ENCODE results near the gene TM2D1. TPM values are rescaled to one million over a fixed set of nuclear protein-coding genes. Genes with fewer than 3 reads are reported as not detected.

TM2D1 gene
- total RNA-seq, 1 donor from 2014 or later = 47.8 TPM

DNA sequence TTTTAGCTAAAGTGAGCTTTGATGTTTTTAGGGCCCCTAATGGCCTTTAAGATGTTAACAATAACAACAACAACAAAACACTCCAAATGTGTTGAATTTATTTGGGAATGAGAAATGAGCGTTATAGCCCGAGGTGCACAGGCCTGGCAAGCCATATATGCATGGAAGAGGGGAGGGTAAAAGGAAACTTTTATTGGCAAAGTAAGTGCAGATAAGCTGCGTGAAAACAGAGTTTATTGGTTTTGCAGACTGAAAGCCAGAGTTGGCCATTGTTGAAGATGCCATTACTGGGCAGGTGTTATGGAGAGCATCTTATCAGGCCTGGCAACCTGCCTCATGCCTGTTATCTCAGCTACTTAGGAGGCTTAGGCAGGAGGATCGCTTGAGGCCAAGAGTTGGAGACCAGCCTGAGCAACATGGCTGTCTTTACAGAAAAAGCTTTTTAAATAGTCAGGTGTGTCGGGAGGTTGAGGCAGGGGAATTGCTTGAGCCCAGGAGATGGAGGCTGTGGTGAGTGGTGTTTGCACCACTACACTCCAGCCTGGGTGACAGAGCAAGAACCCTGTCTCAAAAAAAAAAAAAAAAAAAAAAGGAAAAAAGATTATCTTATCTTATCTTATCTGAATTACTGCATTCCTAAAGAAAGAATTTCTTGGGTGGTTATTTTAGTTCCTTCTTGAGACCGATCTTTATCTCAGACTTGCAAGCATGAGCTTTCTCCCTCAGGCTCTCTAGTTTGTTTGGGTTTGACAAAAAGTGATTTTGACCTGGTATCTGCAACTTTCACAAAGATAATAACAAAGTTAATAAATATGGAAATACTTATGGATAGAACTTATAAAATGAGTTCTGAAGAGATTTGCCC is 19.0 kb upstream of the TM2D1 start:
- Histone ChIP-seq H3K36me3 (no peaks in the 10 kb centered on the region), H3K27ac (peak overlapping the region; percentile 95), H3K4me1 (peaks cover 18% of the 10 kb centered on the region), H3K27me3 (ENCODE audit: low read depth) (no peaks in the 10 kb centered on the region), H3K4me3 (peak overlapping the region; percentile 71), H3K9me3 (no peaks in the 10 kb centered on the region)
- DNase-seq (no peak), ATAC-seq (no peak)
- TF ChIP-seq, protein P1, sequence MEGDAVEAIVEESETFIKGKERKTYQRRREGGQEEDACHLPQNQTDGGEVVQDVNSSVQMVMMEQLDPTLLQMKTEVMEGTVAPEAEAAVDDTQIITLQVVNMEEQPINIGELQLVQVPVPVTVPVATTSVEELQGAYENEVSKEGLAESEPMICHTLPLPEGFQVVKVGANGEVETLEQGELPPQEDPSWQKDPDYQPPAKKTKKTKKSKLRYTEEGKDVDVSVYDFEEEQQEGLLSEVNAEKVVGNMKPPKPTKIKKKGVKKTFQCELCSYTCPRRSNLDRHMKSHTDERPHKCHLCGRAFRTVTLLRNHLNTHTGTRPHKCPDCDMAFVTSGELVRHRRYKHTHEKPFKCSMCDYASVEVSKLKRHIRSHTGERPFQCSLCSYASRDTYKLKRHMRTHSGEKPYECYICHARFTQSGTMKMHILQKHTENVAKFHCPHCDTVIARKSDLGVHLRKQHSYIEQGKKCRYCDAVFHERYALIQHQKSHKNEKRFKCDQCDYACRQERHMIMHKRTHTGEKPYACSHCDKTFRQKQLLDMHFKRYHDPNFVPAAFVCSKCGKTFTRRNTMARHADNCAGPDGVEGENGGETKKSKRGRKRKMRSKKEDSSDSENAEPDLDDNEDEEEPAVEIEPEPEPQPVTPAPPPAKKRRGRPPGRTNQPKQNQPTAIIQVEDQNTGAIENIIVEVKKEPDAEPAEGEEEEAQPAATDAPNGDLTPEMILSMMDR (IDR thresholded peaks at IDR 0.05) = no peak
- intact Hi-C loops (cut with DNase I) = no loop called here

DNA sequence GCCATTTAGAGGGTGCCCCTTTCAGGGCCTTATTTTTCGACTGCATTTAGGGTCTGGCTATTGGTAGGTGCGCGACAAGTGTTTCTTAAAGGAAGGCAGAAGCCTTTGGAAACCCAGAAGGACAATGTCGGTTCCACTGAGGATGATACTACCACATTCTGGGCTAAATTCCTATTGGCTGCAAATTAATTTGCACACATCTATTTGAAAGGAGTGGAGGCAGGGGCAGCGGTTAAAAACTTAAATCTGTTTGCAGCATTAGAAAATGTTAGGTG is 18.4 kb upstream of the TM2D1 start:
- TF ChIP-seq, protein P1 (IDR thresholded peaks at IDR 0.05) = no peak
- intact Hi-C loops (cut with DNase I) = no loop called here
- no peak for DNase-seq
- Histone ChIP-seq H3K27me3 (ENCODE audit: low read depth) (no peaks in the 10 kb centered on the region), H3K4me1 (peaks cover 18% of the 10 kb centered on the region), H3K27ac (peak overlapping the region; percentile 95), H3K4me3 (peak overlapping the region; percentile 71), H3K9me3 (no peaks in the 10 kb centered on the region), H3K36me3 (no peaks in the 10 kb centered on the region)
- ATAC-seq = no peak

GRCh38 chr1:61742620-61743430 is 17.9 kb upstream of the TM2D1 start:
- Histone ChIP-seq H3K27me3 (ENCODE audit: low read depth) (no peaks in the 10 kb centered on the region), H3K4me3 (peak overlapping the region; percentile 71), H3K27ac (peak overlapping the region; percentile 95), H3K4me1 (peaks cover 18% of the 10 kb centered on the region), H3K36me3 (no peaks in the 10 kb centered on the region), H3K9me3 (no peaks in the 10 kb centered on the region)
- DNase-seq = peak; percentile 71
- TF ChIP-seq, protein P1 (IDR thresholded peaks at IDR 0.05) = no peak
- intact Hi-C loops (cut with DNase I) = no loop called here
- ATAC-seq = peak; percentile 78 to 88

GRCh38 chr1:61741711-61742619 is 17.0 kb upstream of the TM2D1 start, which contains the start of gene PATJ:
Gene PATJ, plus strand, starts transcription at chr1:61742480. Its CDS starts 20,413 bp downstream, at chr1:61762893.
- Histone ChIP-seq H3K27me3 (ENCODE audit: low read depth) (no peaks in the 10 kb centered on the region), H3K36me3 (no peaks in the 10 kb centered on the region), H3K9me3 (no peaks in the 10 kb centered on the region), H3K27ac (peak within 1 kb of the TSS; percentile 95), H3K4me3 (peak within 1 kb of the TSS; percentile 71), H3K4me1 (peaks cover 16% of the 10 kb centered on the region)
- TF ChIP-seq, protein P1 (IDR thresholded peaks at IDR 0.05) = no peak
- DNase-seq (peak; percentile 84), ATAC-seq (peak; percentile 96 to 97)
- intact Hi-C loops (cut with DNase I) = no loop called here

Data from lower lobe of right lung (tissue), 2 donors.